ENCODE measurements around the gene STARD5. TPM values are rescaled to one million over a fixed set of nuclear protein-coding genes. Genes with fewer than 3 reads are reported as not detected.

The STARD5 gene
- total and polyA plus RNA-seq, 8 donors, result 3.8 to 6.6 (median 5.2) TPM

DNA sequence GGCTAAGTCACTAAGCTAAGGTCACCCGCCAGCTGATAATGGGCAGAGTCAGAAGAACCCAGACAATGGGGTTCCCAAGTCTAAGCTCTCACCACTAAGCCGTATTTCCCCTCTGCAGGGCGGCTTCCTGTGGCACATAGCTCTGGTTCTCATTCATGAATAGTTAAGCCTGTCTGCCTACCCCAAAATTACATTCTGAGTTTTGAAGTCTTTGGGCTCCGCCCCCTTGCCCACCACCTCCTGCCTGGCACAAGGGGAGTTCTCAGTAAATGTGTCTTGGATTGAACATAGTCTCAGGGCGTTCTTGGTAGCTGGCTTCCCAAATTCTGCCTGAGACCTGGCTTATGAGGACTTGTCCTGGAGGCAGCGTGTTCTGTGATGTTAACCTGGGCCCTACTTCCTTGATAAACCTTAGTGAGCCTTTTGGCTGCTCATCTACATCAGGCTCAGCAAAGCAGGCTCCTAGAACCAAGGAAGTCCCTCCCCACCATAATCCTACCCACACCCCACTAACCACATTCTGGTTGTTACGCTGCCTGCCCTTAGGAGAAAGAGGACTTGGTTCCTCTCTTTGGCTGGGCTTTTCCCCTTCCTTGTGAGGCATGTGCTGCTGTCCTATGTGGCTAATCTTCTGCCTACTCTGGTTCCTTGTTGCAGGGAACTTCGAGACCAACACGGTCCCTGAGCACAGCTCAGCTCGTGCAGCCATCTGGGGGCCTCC is 54.9 kb downstream of the STARD5 start:
- no peak for TF ChIP-seq CTCF (IDR thresholded peaks at IDR 0.05)
- Histone ChIP-seq H3K4me1 (peaks cover 8 to 15% of the 10 kb centered on the region in 2 donors), H3K4me3 (no peak overlapping the region), H3K36me3 (no peaks in the 10 kb centered on the region), H3K9me3 (no peaks in the 10 kb centered on the region), H3K27ac (no peak overlapping the region), H3K27me3 (peaks cover 0 to 6% of the 10 kb centered on the region in 2 donors)
- intact Hi-C loops (cut with DNase I), result loop anchor here (5.0 to 10.0 kb wide), 3 partner anchors 162 to 274 kb away; no protein-coding TSS in a partner anchor
- ATAC-seq (no peak), DNase-seq (no peak)

DNA sequence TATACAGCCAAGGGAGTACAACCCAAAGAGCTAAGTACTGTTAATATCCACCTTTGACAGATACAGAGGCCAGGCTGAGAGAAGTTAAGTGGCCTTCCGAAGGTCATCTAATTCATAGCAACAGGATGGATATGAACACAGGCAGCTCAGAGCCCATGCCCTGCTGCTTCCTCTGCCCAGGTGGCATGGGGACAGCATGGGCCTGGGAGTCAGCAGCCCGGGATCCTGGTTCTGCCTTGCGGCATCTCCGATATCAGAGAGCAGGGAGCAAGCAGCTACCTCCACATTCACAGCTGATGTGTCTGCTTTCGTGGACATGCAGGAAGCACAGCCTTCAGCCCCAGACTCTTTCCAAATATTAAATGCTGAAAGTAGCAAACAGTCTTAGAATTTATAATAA is 55.6 kb downstream of the STARD5 start:
- Histone ChIP-seq H3K27ac (no peak overlapping the region), H3K4me3 (no peak overlapping the region), H3K27me3 (peaks cover 0 to 6% of the 10 kb centered on the region in 2 donors), H3K9me3 (no peaks in the 10 kb centered on the region), H3K4me1 (peaks cover 8 to 15% of the 10 kb centered on the region in 2 donors), H3K36me3 (no peaks in the 10 kb centered on the region)
- DNase-seq, result no peak
- TF ChIP-seq CTCF (IDR thresholded peaks at IDR 0.05), result no peak
- no peak for ATAC-seq
- intact Hi-C loops (cut with DNase I), result loop anchor here (5.0 to 10.0 kb wide), 3 partner anchors 161 to 274 kb away; no protein-coding TSS in a partner anchor

DNA sequence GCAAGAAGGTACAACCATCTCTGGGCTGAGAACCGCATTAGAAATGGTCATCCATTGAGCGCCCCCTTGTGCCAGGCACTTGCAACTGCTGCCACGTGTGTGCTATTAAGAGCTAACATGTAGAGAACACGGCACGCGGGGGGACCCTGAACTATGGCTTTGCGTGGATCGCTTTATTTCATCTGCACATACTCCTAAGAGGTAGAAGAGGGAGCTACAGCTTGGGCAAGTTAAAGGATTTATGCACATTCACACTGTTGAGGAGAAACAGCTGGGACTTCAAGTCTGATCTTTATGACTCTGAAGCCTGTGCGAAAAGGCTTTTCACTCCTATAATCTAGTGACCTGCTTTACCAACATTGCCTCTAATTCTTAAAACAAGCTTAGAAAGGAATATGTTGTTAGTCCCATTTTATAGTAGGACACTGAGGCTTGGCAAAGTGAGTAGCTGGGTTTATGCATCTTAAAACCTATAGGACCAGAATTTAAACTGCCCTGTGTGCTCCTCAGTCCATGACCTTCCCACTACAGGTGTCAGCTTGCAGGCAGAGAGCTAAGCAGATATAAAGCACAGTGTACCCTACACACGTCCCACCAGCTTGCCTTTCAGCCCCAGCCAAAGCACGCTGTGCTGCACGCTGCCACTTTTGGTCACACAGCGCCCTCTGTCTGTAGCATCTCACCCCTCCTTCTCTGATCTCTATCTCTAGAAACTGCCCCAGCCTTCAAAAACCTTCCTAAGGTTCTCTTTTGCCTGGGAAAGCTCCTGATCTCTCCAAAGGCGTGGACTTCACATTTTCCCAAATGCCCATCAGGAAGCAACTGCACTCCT is 57.8 kb downstream of the STARD5 start:
- H3K27me3 ChIP-seq, result peaks cover 0 to 6% of the 10 kb centered on the region in 2 donors
- intact Hi-C loops (cut with DNase I), result loop anchor here (5.0 to 10.0 kb wide), 3 partner anchors 159 to 271 kb away; no protein-coding TSS in a partner anchor
- H3K36me3 ChIP-seq, result no peaks in the 10 kb centered on the region
- peak; percentile 78 to 89 (median 84) for DNase-seq
- no peak overlapping the region for H3K27ac ChIP-seq
- TF ChIP-seq CTCF (IDR thresholded peaks at IDR 0.05), result peak; percentile 73 to 77
- H3K4me3 ChIP-seq, result no peak overlapping the region
- peaks cover 8 to 15% of the 10 kb centered on the region in 2 donors for H3K4me1 ChIP-seq
- ATAC-seq, result peak; percentile 97
- H3K9me3 ChIP-seq, result no peaks in the 10 kb centered on the region

GRCh38 chr15:81265256-81265943 is 58.5 kb downstream of the STARD5 start:
- H3K4me1 ChIP-seq, result peaks cover 8 to 15% of the 10 kb centered on the region in 2 donors
- peak; percentile 34 for ATAC-seq
- H3K9me3 ChIP-seq, result no peaks in the 10 kb centered on the region
- H3K36me3 ChIP-seq, result no peaks in the 10 kb centered on the region
- DNase-seq, result no peak
- no peak overlapping the region for H3K4me3 ChIP-seq
- intact Hi-C loops (cut with DNase I), result loop anchor here (5.0 to 10.0 kb wide), 3 partner anchors 158 to 271 kb away; no protein-coding TSS in a partner anchor
- no peak overlapping the region for H3K27ac ChIP-seq
- TF ChIP-seq CTCF (IDR thresholded peaks at IDR 0.05), result no peak
- H3K27me3 ChIP-seq, result peaks cover 0 to 6% of the 10 kb centered on the region in 2 donors
